Fibroblast of mammary gland (primary cell): ENCODE results near the gene HMGA1.
A peak's percentile ranks its signal among the peaks of the same experiment; 100 is the strongest.

Experiments
- DNase-seq: peaks from one replicate; pipeline ENCODE4 v3.0.0-alpha.2; 2010; ENCODE audit warnings: low read depth
- H3K4me3 ChIP-seq: 2 replicates; pipeline ENCODE4 v1.5.1; 2011; ENCODE audit warnings: low read depth, mild to moderate bottlenecking, low read length, moderate library complexity; ENCODE audit not compliant: control insufficient read depth
- TF ChIP-seq, protein P1 (sequence below): conservative IDR thresholded peaks from 2 replicates; pipeline ENCODE4 v1.5.1; 2011; ENCODE audit warnings: low read depth, low read length, inconsistent platforms; ENCODE audit not compliant: control insufficient read depth, insufficient read depth

The HMGA1 gene

DNA sequence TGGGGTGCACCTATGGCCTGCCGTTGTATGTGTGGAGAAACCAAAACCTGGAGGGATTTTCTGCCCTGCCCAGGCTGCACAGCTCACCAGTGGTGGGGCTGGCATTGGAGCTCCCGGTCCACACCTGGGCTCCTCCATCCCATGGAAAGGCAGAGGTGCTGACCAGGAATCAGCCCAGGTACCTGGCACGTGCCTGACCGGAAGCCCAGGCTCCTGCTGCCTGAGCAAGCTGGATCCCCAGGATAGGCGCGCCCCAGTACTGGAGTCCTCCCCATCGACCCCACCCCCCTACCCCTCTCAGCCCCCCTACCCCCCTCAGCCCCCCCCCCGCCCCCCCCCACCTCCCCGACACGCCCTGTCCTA is 39.9 kb upstream of the HMGA1 start:
- peak overlapping the region; percentile 47 for H3K4me3 ChIP-seq
- DNase-seq = no peak
- TF ChIP-seq, protein P1, sequence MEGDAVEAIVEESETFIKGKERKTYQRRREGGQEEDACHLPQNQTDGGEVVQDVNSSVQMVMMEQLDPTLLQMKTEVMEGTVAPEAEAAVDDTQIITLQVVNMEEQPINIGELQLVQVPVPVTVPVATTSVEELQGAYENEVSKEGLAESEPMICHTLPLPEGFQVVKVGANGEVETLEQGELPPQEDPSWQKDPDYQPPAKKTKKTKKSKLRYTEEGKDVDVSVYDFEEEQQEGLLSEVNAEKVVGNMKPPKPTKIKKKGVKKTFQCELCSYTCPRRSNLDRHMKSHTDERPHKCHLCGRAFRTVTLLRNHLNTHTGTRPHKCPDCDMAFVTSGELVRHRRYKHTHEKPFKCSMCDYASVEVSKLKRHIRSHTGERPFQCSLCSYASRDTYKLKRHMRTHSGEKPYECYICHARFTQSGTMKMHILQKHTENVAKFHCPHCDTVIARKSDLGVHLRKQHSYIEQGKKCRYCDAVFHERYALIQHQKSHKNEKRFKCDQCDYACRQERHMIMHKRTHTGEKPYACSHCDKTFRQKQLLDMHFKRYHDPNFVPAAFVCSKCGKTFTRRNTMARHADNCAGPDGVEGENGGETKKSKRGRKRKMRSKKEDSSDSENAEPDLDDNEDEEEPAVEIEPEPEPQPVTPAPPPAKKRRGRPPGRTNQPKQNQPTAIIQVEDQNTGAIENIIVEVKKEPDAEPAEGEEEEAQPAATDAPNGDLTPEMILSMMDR = no peak

DNA sequence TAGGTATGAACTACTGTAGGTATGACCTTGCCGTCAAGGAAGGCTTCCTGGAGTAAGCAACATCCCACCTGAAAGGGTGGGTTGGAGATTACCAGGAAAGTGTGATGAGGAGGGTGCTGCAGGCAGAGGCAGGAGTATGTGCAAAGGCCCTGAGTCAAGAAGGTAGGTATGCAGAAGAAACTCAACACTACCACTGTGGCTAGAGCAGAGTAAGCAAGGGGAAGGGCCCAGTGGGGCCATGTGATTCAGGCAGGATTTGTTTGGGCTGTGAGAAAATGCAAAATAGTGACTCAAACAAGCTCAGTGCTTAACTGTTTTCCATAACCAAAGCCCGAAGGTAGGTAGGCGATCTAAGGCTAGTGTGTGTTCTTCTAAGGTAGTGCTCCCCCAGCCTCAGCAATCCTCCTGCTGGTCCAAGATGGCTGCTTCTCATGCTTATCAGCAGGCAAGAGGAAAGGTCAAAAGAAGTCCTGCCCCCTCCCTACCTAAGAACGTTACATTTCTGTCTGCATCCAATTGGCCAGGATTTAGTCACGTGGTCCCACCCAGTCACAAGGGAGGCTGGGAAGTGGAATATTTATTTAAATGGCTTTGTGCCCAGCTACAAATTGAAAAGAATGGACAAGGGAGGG is 36.2 kb upstream of the HMGA1 start:
- DNase-seq = no peak
- H3K4me3 ChIP-seq = no peak overlapping the region
- TF ChIP-seq, protein P1 = no peak

- peak; percentile 40 for DNase-seq
- no peak overlapping the region for H3K4me3 ChIP-seq
- TF ChIP-seq, protein P1 = no peak
Observed at GRCh38 chr6:34201455-34202107, 35.1 kb upstream of the HMGA1 start.

- no peak for DNase-seq
- TF ChIP-seq, protein P1 = no peak
- H3K4me3 ChIP-seq = no peak overlapping the region
Observed at GRCh38 chr6:34202329-34203201, 34.1 kb upstream of the HMGA1 start.

DNA sequence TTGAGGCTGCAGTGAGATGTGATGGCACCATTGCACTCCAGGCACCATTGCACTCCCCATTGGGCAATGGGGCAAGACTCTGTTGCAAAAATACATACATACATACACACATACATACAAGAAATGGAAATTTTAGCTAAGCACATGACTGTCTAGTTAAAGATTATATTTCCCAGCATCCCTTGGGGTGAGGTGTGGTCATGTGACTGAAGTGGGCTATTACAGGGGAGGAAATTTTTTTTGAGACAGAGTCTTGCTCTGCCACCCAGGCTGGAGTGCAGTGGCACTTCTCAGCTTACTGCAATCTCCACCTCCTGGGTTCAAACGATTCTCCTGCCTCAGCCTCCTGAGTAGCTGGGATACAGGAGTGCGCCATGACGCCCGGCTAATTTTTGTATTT is 32.0 kb upstream of the HMGA1 start:
- no peak overlapping the region for H3K4me3 ChIP-seq
- TF ChIP-seq, protein P1 = no peak
- DNase-seq = no peak

- TF ChIP-seq, protein P1 = no peak
- no peak overlapping the region for H3K4me3 ChIP-seq
- DNase-seq = peak; percentile 52
Observed at GRCh38 chr6:34205466-34205865, 31.2 kb upstream of the HMGA1 start.
